Nephron (organoid): ENCODE data around the gene VTA1.

ENCODE experiments used
- H3K27ac Mint-ChIP-seq, 3 experiments: 2 replicates each; pipeline ENCODE4 v1.8.0; 2020; ENCODE audit warnings: mixed read lengths in 3 of 3, mild to moderate bottlenecking in 2 of 3, moderate library complexity in 1 of 3
- H3K27me3 Mint-ChIP-seq: 2 replicates; pipeline ENCODE4 v1.8.0; 2021; ENCODE audit warnings: low read depth, mild to moderate bottlenecking, moderate library complexity, mixed read lengths
- H3K36me3 Mint-ChIP-seq: 2 replicates; pipeline ENCODE4 v1.8.0; 2020; ENCODE audit warnings: low read depth, mixed read lengths
- H3K4me1 Mint-ChIP-seq: 2 replicates; pipeline ENCODE4 v1.8.0; 2020; ENCODE audit warnings: mixed read lengths
- H3K4me3 Mint-ChIP-seq, 3 experiments: 2 replicates each; pipeline ENCODE4 v1.8.0; 2020; ENCODE audit warnings: mild to moderate bottlenecking in 3 of 3, mixed read lengths in 3 of 3, moderate library complexity in 2 of 3
- H3K9me3 Mint-ChIP-seq: 2 replicates; pipeline ENCODE4 v1.8.0; 2020; ENCODE audit warnings: mixed read lengths
- CTCF ChIP-seq, 3 experiments: fragments of 200-600 bp; sonication (generic); IDR thresholded peaks; one replicate each; pipeline ENCODE4 v1.5.0; 2021; ENCODE audit warnings: antibody characterized with exemption in 3 of 3; ENCODE audit not compliant: unreplicated experiment in 3 of 3

Gene VTA1

GRCh38 chr6:142238881-142239280, 91.8 kb downstream of the VTA1 start:
- no peaks in the 10 kb centered on the region for H3K9me3 Mint-ChIP-seq
- no peak for TF ChIP-seq CTCF (IDR thresholded peaks at IDR 0.05; ENCODE audit: unreplicated experiment in 3 of 3)
- peak overlapping the region in 2 of 3 experiments; percentile 0 to 3 for H3K27ac Mint-ChIP-seq
- no peaks in the 10 kb centered on the region for H3K36me3 Mint-ChIP-seq
- H3K4me3 Mint-ChIP-seq, result no peak overlapping the region
- peaks cover 25% of the 10 kb centered on the region for H3K4me1 Mint-ChIP-seq
- no peaks in the 10 kb centered on the region for H3K27me3 Mint-ChIP-seq

GRCh38 chr6:142240179-142240578, 93.1 kb downstream of the VTA1 start:
- TF ChIP-seq CTCF (IDR thresholded peaks at IDR 0.05; ENCODE audit: unreplicated experiment in 3 of 3), result no peak
- H3K4me1 Mint-ChIP-seq, result peaks cover 25% of the 10 kb centered on the region
- no peak overlapping the region for H3K4me3 Mint-ChIP-seq
- no peaks in the 10 kb centered on the region for H3K36me3 Mint-ChIP-seq
- no peak overlapping the region for H3K27ac Mint-ChIP-seq
- no peaks in the 10 kb centered on the region for H3K27me3 Mint-ChIP-seq
- no peaks in the 10 kb centered on the region for H3K9me3 Mint-ChIP-seq

- Mint-ChIP-seq H3K27ac (no peak overlapping the region), H3K27me3 (no peaks in the 10 kb centered on the region), H3K4me1 (peaks cover 20% of the 10 kb centered on the region), H3K4me3 (no peak overlapping the region), H3K9me3 (no peaks in the 10 kb centered on the region), H3K36me3 (no peaks in the 10 kb centered on the region)
- TF ChIP-seq CTCF (IDR thresholded peaks at IDR 0.05; ENCODE audit: unreplicated experiment in 3 of 3), result no peak
Measured at GRCh38 chr6:142241061-142241460, 94.0 kb downstream of the VTA1 start.

DNA sequence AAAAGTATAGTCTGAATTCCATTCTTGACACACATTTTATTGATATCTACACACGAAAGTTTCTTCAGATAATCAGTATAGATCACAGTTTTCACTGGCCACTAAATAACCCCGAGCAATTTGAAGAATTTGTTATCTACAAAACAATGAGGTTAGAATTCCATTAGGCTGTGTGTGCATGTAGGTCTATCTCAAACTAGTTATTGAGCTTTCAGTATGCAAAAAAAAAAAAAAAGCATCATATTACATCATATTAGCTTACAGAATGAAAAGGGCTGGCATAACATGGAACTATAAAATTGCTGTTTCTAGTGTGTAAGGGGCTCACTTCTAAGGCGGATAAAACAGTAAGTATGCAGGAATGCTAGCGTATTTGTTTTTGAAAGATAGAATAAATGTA, 95.2 kb downstream of the VTA1 start:
- H3K27me3 Mint-ChIP-seq, result no peaks in the 10 kb centered on the region
- TF ChIP-seq CTCF (IDR thresholded peaks at IDR 0.05; ENCODE audit: unreplicated experiment in 3 of 3), result no peak

DNA sequence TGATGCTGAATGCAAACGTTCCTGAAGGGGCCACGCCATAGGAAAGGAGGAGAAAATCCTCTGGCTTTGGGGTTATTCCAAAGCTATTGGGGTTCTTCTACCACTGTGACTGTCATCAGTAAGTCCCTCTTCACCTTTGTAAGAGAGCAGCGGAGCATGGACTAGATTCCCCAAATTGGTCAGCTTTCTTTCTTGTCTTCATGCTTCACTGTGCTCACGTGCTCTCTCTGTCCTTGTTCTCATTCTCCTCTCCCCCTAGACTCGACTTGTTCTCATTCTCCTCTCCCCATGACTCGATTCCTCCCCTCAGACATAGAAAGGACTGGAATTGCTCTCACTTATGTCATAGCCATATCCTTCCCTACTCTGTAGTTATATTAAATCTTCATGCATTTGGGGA, 99.9 kb downstream of the VTA1 start:
- H3K27ac Mint-ChIP-seq, result no peak overlapping the region
- no peaks in the 10 kb centered on the region for H3K9me3 Mint-ChIP-seq
- peaks cover 6% of the 10 kb centered on the region for H3K4me1 Mint-ChIP-seq
- TF ChIP-seq CTCF (IDR thresholded peaks at IDR 0.05; ENCODE audit: unreplicated experiment in 3 of 3), result no peak
- no peaks in the 10 kb centered on the region for H3K27me3 Mint-ChIP-seq
- no peak overlapping the region for H3K4me3 Mint-ChIP-seq
- no peaks in the 10 kb centered on the region for H3K36me3 Mint-ChIP-seq

More for the DNA sequence above, 95.2 kb downstream of the VTA1 start:
- H3K9me3 Mint-ChIP-seq, result no peaks in the 10 kb centered on the region
- H3K4me1 Mint-ChIP-seq, result peaks cover 12% of the 10 kb centered on the region
- H3K36me3 Mint-ChIP-seq, result no peaks in the 10 kb centered on the region
- H3K27ac Mint-ChIP-seq, result peak overlapping the region in 1 of 3 experiments; percentile 5
- no peak overlapping the region for H3K4me3 Mint-ChIP-seq

- H3K27ac Mint-ChIP-seq, result no peak overlapping the region
- no peak overlapping the region for H3K4me3 Mint-ChIP-seq
- TF ChIP-seq CTCF (IDR thresholded peaks at IDR 0.05; ENCODE audit: unreplicated experiment in 3 of 3), result no peak
- H3K36me3 Mint-ChIP-seq, result no peaks in the 10 kb centered on the region
- H3K27me3 Mint-ChIP-seq, result no peaks in the 10 kb centered on the region
- H3K4me1 Mint-ChIP-seq, result no peaks in the 10 kb centered on the region
- H3K9me3 Mint-ChIP-seq, result no peaks in the 10 kb centered on the region
Measured at GRCh38 chr6:142249266-142249665, 102.2 kb downstream of the VTA1 start.
